ENCODE results near the gene DTNB.

DNA sequence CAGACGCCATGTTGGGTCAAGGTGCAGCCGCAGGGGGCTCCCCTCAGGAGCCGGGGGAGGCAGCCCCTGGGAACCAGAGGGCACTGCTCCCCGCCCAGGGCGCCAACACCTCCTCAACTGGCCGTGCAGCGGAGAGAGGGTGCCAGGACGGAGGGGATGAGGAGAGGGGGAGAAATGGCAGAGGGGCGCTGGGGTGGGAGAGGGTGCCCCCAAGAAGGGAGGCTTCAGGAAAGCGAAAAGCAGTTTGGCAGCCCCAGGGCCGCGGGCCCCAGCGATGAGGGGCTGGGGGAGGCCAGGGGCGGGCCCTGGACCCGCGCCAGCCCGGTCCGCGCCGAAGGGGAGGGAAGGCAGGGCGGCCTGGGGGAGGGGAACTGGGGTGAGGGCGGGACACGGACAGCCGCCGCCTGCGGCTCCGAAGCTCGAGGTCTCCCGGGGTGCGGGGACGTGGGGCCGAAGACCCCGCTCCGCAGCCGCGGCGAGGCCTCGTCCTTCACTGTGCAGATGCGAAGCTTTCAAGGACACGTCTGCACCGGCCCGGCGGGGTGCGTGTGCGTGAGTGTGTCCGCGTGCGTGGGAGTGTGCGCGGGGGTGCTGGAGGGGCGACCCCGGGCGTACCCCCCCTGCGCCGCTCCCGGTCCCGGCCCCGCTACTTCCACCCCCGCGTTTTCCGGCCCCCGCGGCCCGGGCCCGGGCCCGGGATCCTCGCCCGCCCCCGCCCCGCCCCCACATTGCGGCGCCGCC, 333.0 kb downstream of the DTNB start:
- TF ChIP-seq, protein P1, sequence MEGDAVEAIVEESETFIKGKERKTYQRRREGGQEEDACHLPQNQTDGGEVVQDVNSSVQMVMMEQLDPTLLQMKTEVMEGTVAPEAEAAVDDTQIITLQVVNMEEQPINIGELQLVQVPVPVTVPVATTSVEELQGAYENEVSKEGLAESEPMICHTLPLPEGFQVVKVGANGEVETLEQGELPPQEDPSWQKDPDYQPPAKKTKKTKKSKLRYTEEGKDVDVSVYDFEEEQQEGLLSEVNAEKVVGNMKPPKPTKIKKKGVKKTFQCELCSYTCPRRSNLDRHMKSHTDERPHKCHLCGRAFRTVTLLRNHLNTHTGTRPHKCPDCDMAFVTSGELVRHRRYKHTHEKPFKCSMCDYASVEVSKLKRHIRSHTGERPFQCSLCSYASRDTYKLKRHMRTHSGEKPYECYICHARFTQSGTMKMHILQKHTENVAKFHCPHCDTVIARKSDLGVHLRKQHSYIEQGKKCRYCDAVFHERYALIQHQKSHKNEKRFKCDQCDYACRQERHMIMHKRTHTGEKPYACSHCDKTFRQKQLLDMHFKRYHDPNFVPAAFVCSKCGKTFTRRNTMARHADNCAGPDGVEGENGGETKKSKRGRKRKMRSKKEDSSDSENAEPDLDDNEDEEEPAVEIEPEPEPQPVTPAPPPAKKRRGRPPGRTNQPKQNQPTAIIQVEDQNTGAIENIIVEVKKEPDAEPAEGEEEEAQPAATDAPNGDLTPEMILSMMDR (conservative IDR thresholded peaks at IDR 0.05) = no peak
- no peak for TF ChIP-seq EZH2 (IDR thresholded peaks at IDR 0.05; ENCODE audit: low read depth)

Data from PC-9 (cell line).